ENCODE results near the gene MTHFD1L.

DNA sequence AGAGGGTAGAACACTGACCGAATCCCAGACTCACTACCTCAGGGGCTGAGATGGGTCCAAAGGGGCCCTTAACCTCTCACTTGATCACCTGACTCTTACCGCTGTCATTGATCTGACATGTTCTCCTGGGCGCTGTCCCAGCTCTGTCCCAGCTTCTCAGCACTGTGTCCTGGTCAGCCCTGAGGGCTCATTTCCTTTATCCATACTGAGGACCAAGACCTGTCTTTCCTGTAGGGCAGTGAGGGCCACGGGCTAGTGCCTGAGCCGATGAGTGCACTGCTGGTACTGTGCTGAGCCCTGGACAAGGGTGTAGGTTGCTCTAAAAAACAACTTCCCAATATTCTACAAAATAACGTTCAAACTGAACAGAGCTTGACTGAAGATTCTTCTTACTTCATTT is 131.5 kb downstream of the MTHFD1L start:
- no peak for TF ChIP-seq POLR2A (IDR thresholded peaks at IDR 0.05)
- TF ChIP-seq, protein P1, sequence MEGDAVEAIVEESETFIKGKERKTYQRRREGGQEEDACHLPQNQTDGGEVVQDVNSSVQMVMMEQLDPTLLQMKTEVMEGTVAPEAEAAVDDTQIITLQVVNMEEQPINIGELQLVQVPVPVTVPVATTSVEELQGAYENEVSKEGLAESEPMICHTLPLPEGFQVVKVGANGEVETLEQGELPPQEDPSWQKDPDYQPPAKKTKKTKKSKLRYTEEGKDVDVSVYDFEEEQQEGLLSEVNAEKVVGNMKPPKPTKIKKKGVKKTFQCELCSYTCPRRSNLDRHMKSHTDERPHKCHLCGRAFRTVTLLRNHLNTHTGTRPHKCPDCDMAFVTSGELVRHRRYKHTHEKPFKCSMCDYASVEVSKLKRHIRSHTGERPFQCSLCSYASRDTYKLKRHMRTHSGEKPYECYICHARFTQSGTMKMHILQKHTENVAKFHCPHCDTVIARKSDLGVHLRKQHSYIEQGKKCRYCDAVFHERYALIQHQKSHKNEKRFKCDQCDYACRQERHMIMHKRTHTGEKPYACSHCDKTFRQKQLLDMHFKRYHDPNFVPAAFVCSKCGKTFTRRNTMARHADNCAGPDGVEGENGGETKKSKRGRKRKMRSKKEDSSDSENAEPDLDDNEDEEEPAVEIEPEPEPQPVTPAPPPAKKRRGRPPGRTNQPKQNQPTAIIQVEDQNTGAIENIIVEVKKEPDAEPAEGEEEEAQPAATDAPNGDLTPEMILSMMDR (IDR thresholded peaks at IDR 0.05) = no peak
